ENCODE measurements around the gene SIAE. TPM values are rescaled to one million over a fixed set of nuclear protein-coding genes. Genes with fewer than 3 reads are reported as not detected.

SIAE gene
- total and polyA plus RNA-seq, 3 donors from 2014 or later = 14.5 to 16.1 (median 15.3) TPM

- no peaks in the 10 kb centered on the region for H3K36me3 ChIP-seq (ENCODE audit: low read depth, missing control alignments)
- TF ChIP-seq POLR2A (IDR thresholded peaks at IDR 0.05) = no peak
- TF ChIP-seq CTCF (IDR thresholded peaks at IDR 0.05) = no peak
- no peak overlapping the region for H3K27ac ChIP-seq
- no peak for DNase-seq
- intact Hi-C loops (cut with DNase I; ENCODE audit: low total_unique reads) = no loop called here
- H3K9me3 ChIP-seq = no peaks in the 10 kb centered on the region
- no peaks in the 10 kb centered on the region for H3K27me3 ChIP-seq
- H3K4me1 ChIP-seq = no peaks in the 10 kb centered on the region
- no peak overlapping the region for H3K4me3 ChIP-seq
Measured at GRCh38 chr11:124700028-124700427, 26.5 kb upstream of the SIAE start.

- H3K27ac ChIP-seq = no peak overlapping the region
- 65 to 86% methylated on average over 1 of the region's 1 CpG for WGBS, 2 donors
- TF ChIP-seq POLR2A (IDR thresholded peaks at IDR 0.05) (no peak), CTCF (IDR thresholded peaks at IDR 0.05) (no peak)
- no peak for DNase-seq
- intact Hi-C loops (cut with DNase I; ENCODE audit: low total_unique reads) = no loop called here
- no peak overlapping the region for H3K4me3 ChIP-seq
- H3K4me1 ChIP-seq = no peaks in the 10 kb centered on the region
- H3K9me3 ChIP-seq = no peaks in the 10 kb centered on the region
- H3K36me3 ChIP-seq (ENCODE audit: low read depth, missing control alignments) = no peaks in the 10 kb centered on the region
- no peaks in the 10 kb centered on the region for H3K27me3 ChIP-seq
Measured at GRCh38 chr11:124699547-124699946, 26.0 kb upstream of the SIAE start.

GRCh38 chr11:124693142-124693541 lies 19.6 kb upstream of the SIAE start:
- no peak for TF ChIP-seq POLR2A (IDR thresholded peaks at IDR 0.05)
- TF ChIP-seq CTCF (IDR thresholded peaks at IDR 0.05) = no peak
- H3K27ac ChIP-seq = no peak overlapping the region
- WGBS, 2 donors = 91 to 96% methylated on average over 2 of the region's 2 CpGs
- H3K9me3 ChIP-seq = no peaks in the 10 kb centered on the region
- no peaks in the 10 kb centered on the region for H3K36me3 ChIP-seq (ENCODE audit: low read depth, missing control alignments)
- no peaks in the 10 kb centered on the region for H3K27me3 ChIP-seq
- H3K4me1 ChIP-seq = no peaks in the 10 kb centered on the region
- intact Hi-C loops (cut with DNase I; ENCODE audit: low total_unique reads) = no loop called here
- no peak for DNase-seq
- H3K4me3 ChIP-seq = no peak overlapping the region

- Histone ChIP-seq H3K9me3 (no peaks in the 10 kb centered on the region), H3K27me3 (no peaks in the 10 kb centered on the region), H3K27ac (no peak overlapping the region), H3K36me3 (ENCODE audit: low read depth, missing control alignments) (no peaks in the 10 kb centered on the region), H3K4me3 (no peak overlapping the region), H3K4me1 (no peaks in the 10 kb centered on the region)
- TF ChIP-seq CTCF (IDR thresholded peaks at IDR 0.05) (no peak), POLR2A (IDR thresholded peaks at IDR 0.05) (no peak)
- WGBS, 2 donors = 94 to 96% methylated on average over 1 of the region's 1 CpG
- DNase-seq = no peak
- intact Hi-C loops (cut with DNase I; ENCODE audit: low total_unique reads) = no loop called here
Measured at GRCh38 chr11:124682443-124682842, 8.9 kb upstream of the SIAE start.

- DNase-seq = no peak
- no peaks in the 10 kb centered on the region for H3K9me3 ChIP-seq
- H3K4me3 ChIP-seq = no peak overlapping the region
- H3K27me3 ChIP-seq = no peaks in the 10 kb centered on the region
- 97 to 98% methylated on average over 2 of the region's 2 CpGs for WGBS, 2 donors
- H3K36me3 ChIP-seq (ENCODE audit: low read depth, missing control alignments) = no peaks in the 10 kb centered on the region
- TF ChIP-seq CTCF (IDR thresholded peaks at IDR 0.05) (no peak), POLR2A (IDR thresholded peaks at IDR 0.05) (no peak)
- no peak overlapping the region for H3K27ac ChIP-seq
- intact Hi-C loops (cut with DNase I; ENCODE audit: low total_unique reads) = no loop called here
- no peaks in the 10 kb centered on the region for H3K4me1 ChIP-seq
Measured at GRCh38 chr11:124681421-124681820, 7.9 kb upstream of the SIAE start.

All from testis (tissue), 3 donors.